GM21381 (cell line): ENCODE results near the gene MPHOSPH10.
A peak's percentile ranks its signal among the peaks of the same experiment; 100 is the strongest.
"Not testable (repeated sequence)": the region's sequence is repeated elsewhere in the genome, so short reads cannot be mapped to it uniquely, and the experiment has no call there.

Experiments
- ATAC-seq: cut with Tn5 transposase; IDR thresholded peaks from one replicate; pipeline ENCODE4 v1.9.1; 2021; ENCODE audit warnings: mild to moderate bottlenecking, moderate library complexity; ENCODE audit not compliant: unreplicated experiment

MPHOSPH10 gene, protein sequence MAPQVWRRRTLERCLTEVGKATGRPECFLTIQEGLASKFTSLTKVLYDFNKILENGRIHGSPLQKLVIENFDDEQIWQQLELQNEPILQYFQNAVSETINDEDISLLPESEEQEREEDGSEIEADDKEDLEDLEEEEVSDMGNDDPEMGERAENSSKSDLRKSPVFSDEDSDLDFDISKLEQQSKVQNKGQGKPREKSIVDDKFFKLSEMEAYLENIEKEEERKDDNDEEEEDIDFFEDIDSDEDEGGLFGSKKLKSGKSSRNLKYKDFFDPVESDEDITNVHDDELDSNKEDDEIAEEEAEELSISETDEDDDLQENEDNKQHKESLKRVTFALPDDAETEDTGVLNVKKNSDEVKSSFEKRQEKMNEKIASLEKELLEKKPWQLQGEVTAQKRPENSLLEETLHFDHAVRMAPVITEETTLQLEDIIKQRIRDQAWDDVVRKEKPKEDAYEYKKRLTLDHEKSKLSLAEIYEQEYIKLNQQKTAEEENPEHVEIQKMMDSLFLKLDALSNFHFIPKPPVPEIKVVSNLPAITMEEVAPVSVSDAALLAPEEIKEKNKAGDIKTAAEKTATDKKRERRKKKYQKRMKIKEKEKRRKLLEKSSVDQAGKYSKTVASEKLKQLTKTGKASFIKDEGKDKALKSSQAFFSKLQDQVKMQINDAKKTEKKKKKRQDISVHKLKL

DNA sequence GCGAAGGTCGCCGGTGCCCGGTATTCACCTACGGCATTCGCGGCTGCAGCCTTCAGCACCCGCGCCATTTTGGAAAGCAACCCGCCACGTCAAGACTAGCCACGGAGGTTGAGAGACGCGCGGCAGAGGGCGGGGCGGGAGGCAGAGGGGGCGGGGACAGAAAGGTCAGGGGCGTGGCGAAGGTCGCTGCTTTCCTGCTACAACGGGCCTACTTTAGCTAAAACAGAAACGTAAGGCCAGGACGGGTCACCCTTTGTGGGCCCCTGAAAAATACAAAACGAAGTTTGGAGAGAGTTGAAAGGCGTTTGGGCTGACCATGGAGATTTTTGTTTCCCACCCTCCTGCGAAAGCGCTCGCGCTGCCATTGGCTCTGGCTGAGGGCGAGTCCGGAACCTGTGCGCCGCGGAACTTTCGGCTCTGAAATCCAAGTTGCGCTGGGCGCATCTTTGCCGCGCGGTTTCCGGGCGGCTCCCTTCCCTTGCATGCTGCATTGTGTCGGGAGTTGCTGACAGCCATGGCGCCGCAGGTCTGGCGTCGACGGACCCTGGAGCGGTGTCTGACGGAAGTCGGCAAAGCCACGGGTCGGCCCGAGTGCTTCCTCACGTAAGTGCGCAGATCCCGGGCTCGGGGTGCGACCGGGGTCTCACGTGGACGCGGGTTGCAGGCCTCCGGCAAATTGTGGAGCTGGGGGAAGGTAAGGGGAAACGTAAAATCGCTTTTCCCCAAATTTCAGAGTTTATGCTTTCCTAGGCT, at the start of gene MPHOSPH10, which contains the start of gene MCEE:
Gene MPHOSPH10 (plus strand): TSS at position 483 of the 753 bp plus-strand sequence. CDS start 32 bp downstream, at position 515.
Gene MCEE (minus strand): TSS at position 78 of the 753 bp plus-strand sequence. CDS start 10 bp downstream, at position 68.
- peak; percentile 93 for ATAC-seq

DNA sequence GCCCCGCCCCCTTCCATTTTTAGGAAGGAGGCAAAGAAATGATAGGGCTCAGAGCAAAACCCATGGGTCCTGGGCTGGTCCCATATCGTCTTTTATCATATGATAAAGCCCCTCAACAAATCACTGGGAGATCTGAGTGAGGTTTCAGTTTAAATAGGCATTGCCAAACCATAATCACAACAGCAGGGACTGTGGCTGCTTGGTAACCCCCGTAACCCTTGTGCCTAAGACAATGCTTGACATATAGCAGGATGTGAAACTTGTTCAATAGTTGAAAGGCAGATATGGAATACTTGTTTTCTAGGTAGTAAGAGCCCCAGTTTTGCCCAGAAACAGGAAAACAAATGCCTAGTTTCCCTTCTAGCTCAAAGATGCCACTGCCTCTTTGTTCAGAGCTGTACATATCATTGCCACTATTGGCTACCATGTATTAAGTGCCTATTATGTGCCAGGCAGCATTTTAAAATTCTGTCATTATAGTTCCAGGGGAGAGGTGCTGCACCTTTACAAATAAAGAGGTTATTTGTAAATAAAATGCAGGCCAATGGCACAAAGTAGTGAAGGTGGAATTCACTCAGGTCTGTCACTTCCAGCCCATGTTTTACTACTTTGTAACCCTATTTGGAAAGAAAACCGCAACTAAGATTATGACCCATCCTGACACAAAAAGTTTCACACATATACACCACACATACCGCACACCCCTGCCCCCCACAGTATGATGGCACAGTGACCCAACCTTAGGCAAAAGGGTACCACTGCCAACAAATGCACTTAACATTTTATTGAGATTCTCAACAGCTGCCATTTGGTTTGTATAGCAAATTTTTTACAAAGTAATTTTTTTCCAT, 47.8 kb upstream of the MPHOSPH10 start:
- ATAC-seq, result peak; percentile 61

DNA sequence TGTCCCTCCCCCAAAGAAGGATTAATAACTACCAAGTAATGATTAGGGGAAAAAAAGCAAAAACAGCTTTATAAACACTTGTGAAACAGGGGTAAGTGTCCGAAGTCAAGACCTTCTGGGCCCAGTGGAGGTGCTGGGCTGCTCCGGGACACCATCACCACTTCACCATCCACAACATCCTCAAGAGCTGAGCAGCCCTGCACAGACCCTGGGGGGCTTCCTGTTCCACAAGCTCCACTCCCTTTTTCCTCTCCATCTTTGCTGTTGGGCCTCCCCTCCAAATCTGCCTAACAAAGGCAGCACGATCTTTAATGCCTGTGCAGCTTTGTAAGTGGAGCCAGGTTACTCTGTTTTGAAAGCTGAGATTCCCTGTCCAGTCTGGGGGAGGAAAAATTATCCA, 47.1 kb upstream of the MPHOSPH10 start:
- ATAC-seq, result not testable (repeated sequence)

DNA sequence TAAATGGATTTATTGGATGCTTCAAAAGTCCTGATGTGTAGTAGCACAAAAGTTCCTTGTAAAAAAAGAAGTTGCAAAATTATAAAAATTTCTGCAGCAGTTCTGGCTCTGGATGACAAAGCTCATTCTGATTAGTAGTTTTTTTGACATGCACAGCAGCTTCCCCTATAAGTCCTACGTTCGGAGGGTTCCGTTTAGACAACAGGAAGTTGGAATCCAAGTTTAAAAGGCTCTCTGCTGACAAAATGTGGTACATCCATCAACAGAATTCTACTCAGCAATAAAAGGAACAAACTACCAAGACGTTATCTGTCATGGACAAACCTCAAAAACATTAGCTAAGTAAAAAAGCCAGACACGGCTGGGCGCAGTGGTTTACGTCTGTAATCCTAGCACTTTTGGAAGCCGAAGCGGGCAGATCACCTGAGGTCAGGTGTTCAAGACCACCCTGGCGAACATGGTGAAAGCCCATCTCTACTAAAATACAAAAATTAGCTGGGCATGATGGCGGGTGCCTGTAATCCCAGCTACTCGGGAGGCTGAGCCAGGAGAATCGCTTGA, 46.6 kb upstream of the MPHOSPH10 start:
- not testable (repeated sequence) for ATAC-seq

DNA sequence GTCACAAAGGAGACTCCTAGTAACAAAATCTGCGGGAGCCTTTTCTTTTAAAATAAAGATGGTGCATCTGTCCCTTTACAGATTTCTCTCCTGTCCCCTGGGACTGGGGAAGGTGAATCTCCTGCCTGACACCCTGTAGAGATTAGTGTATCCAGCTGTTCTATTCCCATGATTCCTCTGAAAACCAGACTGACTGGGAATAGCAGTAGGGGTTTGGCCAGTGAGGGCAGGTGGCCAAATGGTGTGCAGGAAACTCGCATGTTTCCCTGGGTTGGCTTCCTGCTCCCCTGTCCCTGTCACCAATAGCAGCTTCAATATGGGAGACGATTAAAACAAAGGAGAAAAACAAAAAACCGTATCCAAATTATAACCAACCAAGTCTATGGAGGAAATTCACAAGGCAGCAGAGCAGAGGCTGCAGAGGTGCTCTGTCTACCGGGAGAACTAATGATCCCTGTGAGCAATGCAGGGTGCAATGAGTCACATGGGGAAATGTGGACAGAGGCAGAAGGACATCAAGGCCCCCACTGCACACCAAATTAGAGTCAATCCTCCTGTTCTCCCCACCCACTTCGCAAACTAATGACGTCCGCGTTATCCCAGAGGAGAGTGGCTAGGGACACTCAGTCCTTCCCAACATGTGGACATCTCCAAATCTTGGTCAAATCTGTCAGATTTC, 45.0 kb upstream of the MPHOSPH10 start:
- not testable (repeated sequence) for ATAC-seq

DNA sequence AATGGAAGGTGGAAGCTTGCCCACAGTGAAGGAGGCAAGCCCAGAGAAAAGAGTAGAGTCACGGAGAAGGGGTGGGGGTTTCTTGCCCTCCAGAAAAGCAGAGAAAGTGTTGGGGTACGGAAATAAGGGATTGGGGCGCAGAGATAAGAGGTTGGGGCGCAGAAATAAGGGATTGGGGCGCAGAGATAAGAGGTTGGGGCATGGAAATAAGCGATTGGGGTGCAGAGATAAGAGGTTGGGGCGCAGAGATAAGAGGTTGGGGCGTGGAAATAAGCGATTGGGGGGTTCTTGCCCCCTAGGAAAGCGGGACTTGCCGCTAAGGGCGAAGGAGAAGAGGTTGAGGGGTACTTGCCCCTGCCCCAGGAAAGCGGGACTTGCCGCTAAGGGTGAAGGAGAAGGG, 41.0 kb upstream of the MPHOSPH10 start:
- ATAC-seq, result not testable (repeated sequence)

DNA sequence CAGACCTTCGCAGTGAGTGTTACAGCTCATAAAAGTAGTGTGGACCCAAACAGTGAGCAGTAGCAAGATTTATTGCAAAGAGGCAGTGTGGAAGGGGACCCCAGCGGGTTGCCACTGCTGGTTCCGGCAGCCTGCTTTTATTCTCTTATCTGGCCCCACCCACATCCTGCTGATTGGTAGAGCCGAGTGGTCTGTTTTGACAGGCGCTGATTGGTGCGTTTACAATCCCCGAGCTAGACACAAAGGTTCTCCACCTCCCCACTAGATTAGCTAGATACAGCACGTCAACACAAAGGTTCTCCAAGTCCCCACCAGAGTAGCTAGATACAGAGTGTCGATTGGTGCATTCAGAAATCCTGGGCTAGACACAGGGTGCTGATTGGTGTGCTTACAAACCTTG, 38.6 kb upstream of the MPHOSPH10 start:
- not testable (repeated sequence) for ATAC-seq

DNA sequence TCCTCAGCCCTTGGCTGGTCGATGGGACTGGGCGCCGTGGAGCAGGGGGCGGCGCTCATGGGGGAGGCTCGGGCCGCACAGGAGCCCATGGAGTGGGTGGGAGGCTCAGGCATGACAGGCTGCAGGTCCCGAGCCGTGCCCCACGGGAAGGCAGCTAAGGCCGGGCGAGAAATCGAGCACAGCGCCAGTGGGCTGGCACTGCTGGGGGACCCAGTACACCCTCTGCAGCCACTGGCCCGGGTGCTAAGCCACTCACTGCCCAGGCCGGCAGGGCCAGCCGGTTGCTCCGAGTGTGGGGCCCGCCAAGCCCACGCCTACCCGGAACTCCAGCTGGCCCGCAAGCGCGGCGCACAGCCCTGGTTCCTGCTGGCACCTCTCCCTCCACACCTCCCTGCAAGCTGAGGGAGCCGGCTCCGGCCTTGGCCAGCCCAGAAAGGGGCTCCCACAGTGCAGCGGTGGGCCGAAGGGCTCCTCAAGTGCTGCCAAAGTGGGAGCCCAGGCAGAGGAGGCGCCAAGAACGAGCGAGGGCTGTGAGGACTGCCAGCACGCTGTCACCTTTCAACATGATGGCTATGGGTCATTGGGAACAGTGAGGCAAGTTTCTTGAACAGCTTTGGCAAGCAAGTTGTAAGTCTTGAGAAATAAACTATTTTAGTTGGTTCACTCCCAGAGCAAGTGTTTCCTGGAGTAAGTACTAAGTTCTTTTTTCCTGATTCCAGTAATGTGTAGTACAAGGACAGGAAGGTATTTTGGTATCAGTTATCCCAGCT, 37.8 kb upstream of the MPHOSPH10 start:
- not testable (repeated sequence) for ATAC-seq

DNA sequence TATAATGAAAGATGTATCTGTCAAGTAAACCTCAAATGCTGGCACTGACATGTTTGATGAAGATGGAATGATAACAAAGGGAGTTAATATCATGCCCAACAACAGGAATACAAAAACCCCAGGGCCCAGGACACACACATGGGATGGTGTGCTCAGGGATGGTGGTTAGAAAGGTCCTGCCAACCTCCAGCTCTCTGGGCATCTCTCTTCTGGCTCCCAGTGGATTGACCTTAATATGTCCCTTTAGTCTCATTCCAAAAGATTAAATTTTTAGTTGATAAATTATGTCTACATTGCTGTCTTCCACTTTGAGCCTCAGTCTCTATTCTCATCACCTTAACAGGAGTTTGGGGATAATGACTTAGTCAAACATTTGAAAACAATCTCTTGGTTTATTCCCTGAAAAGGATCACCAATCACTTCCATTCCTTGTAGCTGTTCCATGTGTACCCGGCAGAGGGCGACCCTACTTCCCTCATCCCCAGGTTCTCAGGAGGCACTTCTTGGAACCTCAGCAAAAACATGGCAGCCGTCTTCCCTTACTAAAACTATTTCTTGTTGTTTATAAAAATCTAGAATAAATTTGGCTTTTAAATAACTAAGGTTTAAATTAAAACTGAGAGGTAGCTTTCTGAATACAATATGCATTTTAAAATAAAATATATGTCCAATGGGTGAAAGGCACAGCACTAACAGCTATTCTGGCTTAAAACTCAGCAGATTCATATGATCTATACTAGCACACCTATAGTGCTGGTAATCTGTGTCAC, 30.1 kb upstream of the MPHOSPH10 start:
- no peak for ATAC-seq

DNA sequence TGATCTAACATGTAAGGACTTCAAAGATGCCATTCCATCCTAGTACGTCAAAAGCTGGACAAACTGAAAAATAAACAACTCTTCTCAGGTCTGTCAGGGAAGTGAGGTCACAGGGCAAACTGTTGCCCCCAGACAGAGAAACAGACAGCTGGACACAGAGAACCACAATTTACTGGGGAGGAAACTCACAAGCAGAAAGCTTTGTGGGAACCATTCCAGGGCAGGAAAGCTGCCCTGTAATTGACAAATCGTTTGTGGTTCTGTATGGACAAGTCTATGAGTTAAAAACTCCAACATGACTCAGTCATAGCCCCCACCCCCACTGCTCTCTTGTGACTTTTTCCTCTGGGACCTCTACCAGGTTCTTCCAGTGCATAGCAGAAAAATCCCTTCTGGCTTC, 28.8 kb upstream of the MPHOSPH10 start:
- no peak for ATAC-seq

DNA sequence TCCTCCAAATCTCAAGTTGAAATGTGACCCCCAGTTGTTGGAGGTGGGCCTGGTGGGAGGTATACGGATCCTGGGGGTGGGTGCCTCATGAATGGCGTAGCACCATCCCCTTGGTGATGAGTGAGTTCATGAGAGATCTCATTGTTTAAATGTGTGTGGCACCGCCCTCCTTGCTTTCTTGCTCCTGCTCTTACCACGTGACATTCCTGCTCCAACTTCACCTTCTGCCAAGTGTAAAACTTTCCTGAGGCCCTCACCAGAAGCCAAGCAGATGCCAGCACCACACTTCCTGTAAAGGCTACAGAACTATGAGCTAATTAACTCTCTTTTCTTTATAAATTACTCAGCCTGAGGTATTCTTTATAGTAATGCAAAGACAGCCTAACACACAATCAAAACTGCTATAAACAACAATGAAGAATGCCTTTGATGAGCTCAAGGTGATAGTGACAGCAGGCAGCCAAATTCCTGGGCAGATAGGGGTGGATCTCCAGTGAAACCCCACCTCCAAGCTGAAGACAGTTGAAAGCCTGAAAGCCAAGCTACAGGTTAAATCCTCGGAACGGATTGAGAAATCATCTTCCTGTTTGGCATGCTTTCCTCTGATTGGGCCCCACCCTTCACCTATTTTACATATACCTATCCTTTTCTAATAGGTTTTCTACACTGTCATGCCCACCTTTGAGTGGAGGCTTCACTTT, 27.3 kb upstream of the MPHOSPH10 start:
- no peak for ATAC-seq

DNA sequence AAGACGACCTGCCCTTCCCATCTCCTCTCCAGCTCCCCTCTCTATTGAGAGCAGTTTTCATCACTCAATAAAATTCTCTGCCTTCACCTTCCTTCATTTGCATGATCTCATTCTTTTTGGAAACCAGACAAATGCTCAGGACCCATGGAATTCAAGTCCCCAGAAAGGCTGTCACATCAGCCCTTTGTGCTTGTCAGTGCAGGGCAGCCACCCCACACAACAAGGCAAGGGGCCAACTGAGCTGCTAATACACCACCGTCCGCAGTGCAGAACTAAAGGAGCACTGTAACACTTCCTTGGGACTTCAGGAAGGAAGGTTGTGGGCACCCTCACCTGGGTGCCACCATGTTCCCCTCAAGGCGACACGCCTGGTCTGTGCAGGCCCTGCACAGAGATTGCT, 26.6 kb upstream of the MPHOSPH10 start:
- no peak for ATAC-seq

DNA sequence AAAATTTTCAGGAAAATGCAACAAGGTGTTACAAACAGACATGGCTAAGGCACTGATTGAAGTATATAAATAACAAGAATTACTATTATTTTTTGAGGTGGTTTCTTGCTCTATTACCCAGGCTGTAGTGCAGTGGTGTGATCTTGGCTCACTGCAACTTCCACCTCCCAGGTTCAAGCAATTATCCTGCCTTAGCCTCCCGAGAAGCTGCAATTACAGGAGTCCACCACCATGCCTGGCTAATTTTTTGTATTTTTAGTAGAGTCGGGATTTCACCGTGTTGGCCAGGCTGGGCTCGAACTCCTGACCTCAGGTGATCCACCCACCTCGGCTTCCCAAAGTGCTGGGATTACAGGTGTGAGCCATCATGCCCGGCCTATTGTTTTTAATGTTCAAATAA, 24.0 kb upstream of the MPHOSPH10 start:
- ATAC-seq, result not testable (repeated sequence)

DNA sequence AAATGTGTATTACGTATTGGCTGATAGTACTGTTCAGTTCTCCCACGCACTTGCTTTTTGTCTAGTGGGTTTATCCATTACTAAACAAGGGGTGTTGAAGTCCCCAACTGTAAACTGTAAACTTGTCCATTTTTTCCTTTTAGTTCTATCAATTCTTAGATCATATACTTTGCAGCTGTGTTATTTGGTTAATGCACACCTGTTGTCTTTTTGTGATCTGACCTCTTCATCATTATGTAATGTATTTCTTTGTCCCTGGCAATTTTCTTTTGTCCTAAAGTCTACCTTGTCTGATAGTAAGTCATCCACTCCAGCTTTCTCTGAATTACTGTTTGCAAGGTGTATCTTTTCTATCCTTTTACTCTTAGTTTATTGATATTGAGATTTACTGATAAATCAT, 22.3 kb upstream of the MPHOSPH10 start:
- no peak for ATAC-seq

DNA sequence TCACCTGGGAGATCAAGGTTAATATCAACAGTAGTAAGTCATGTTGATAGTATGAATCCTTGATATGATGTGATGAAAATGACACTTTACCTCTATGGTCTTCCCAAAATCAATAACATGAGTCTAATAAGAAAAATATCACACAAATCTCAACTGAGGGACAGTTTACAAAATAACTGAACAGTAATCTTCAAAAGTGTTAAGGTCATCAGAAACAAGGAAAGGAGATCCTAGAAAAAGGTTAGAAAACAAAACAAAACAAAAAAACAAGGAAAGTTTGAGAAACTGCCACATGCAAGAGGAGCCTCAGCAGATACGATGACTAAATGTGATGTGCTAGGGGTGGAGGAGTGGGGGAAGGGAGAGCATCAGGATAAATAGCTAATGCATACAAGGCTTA, 16.6 kb upstream of the MPHOSPH10 start:
- ATAC-seq, result no peak

DNA sequence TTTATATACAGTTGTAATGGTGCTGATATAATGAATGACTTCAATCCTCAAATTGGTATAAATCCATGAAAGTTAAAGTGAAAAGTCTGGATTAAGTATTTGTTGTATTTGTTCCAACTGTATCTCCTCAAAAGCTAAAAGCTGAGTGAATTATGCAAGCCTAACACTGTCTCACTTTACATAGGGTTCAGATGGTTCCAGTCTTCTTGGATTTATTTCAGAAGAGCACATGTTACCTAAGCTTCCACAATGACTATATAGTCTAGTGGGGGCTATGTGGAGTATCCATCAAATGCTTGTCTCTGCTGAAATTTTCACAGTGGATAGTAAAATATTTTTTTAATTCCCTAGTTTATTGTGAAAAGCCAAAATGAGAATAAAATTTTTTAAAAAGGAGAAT, 13.4 kb upstream of the MPHOSPH10 start:
- no peak for ATAC-seq

DNA sequence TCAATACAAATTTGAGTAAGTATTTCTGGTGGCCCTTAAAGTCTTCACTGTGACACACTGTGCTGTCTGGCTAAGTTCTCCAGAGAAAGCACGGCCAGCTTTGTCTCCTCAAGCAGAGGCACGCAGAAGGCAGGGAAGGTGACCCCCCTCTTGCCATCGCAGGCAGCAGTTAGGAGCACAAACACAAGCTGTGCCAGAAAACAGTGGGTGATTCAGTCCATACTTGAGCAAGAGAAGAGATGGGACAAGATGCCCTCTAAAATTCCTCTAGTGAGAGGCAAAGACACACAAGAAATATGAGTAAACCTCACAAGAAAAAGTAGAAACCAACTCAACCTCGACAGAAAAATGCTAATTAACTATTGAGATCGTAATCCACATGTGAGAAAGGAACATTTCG, 10.2 kb upstream of the MPHOSPH10 start:
- no peak for ATAC-seq
